Stimulated activated CD8-positive, alpha-beta memory T cell treated with anti-CD3 and anti-CD28 coated beads, Interleukin-4, amount 100 ng/mL, for 24 hours (primary cell): Measurements from ENCODE around the gene METTL16.
"Not testable (repeated sequence)": the region's sequence is repeated elsewhere in the genome, so short reads cannot be mapped to it uniquely, and the experiment has no call there.

Experiments
- DNase-seq: peaks from one replicate; pipeline ENCODE4 v3.0.0-alpha.2; 2020; ENCODE audit warnings: low read depth

METTL16 gene

GRCh38 chr17:2450016-2450650, 61.6 kb downstream of the METTL16 start:
- no peak for DNase-seq

- no peak for DNase-seq
Observed at GRCh38 chr17:2449486-2449885, 62.2 kb downstream of the METTL16 start.

GRCh38 chr17:2447479-2447878, 64.2 kb downstream of the METTL16 start:
- not testable (repeated sequence) for DNase-seq

- DNase-seq: no peak
Observed at GRCh38 chr17:2445638-2446037, 66.0 kb downstream of the METTL16 start.

- DNase-seq: no peak
Observed at GRCh38 chr17:2444382-2444781, 67.3 kb downstream of the METTL16 start.

GRCh38 chr17:2442166-2442565, 69.5 kb downstream of the METTL16 start:
- no peak for DNase-seq

- DNase-seq: no peak
Observed at GRCh38 chr17:2440930-2441329, 70.8 kb downstream of the METTL16 start.

GRCh38 chr17:2439997-2440396, 71.7 kb downstream of the METTL16 start:
- not testable (repeated sequence) for DNase-seq

- no peak for DNase-seq
Observed at GRCh38 chr17:2438823-2439222, 72.9 kb downstream of the METTL16 start.

- no peak for DNase-seq
Observed at GRCh38 chr17:2436316-2436905, 75.3 kb downstream of the METTL16 start.

GRCh38 chr17:2435862-2436261, 75.8 kb downstream of the METTL16 start:
- DNase-seq: no peak

GRCh38 chr17:2435181-2435741, 76.4 kb downstream of the METTL16 start:
- DNase-seq: no peak

GRCh38 chr17:2433696-2434095, 78.0 kb downstream of the METTL16 start:
- DNase-seq: no peak

- no peak for DNase-seq
Observed at GRCh38 chr17:2427910-2428309, 83.8 kb downstream of the METTL16 start.

- DNase-seq: no peak
Observed at GRCh38 chr17:2427215-2427614, 84.5 kb downstream of the METTL16 start.

- DNase-seq: no peak
Observed at GRCh38 chr17:2423271-2423670, 88.4 kb downstream of the METTL16 start.

- no peak for DNase-seq
Observed at GRCh38 chr17:2421315-2422147, 90.2 kb downstream of the METTL16 start.

GRCh38 chr17:2420176-2420575, 91.5 kb downstream of the METTL16 start:
- DNase-seq: no peak

GRCh38 chr17:2419486-2419885, 92.2 kb downstream of the METTL16 start:
- no peak for DNase-seq

GRCh38 chr17:2418572-2418971, 93.1 kb downstream of the METTL16 start:
- no peak for DNase-seq

- peak; percentile 77 for DNase-seq
Observed at GRCh38 chr17:2416010-2416734, 95.5 kb downstream of the METTL16 start.

- DNase-seq: no peak
Observed at GRCh38 chr17:2415081-2415480, 96.6 kb downstream of the METTL16 start.
